Kasumi-1 (cell line): ENCODE data around the gene NNT.
"Not testable (repeated sequence)": the region's sequence is repeated elsewhere in the genome, so short reads cannot be mapped to it uniquely, and the experiment has no call there.

Experiments used
- DNase-seq, 2 experiments: peaks; one replicate each; lab custom pipeline; 2025; lab: John Stamatoyannopoulos, UW

Gene NNT

GRCh38 chr5:43666728-43667127 lies 63.7 kb downstream of the NNT start:
- not testable (repeated sequence) for DNase-seq

- not testable (repeated sequence) for DNase-seq
These were observed 64.4 kb downstream of the NNT start for GRCh38 chr5:43667379-43667778.

GRCh38 chr5:43674536-43674935 lies 71.6 kb downstream of the NNT start:
- no peak for DNase-seq

- no peak for DNase-seq
These were observed 72.4 kb downstream of the NNT start for GRCh38 chr5:43675357-43675756.

GRCh38 chr5:43676083-43676840 lies 73.3 kb downstream of the NNT start:
- DNase-seq, result no peak

GRCh38 chr5:43677253-43677652 lies 74.3 kb downstream of the NNT start:
- DNase-seq, result no peak

- no peak for DNase-seq
These were observed 76.2 kb downstream of the NNT start for GRCh38 chr5:43679214-43679613.

GRCh38 chr5:43680286-43680685 lies 77.3 kb downstream of the NNT start:
- no peak for DNase-seq

GRCh38 chr5:43683884-43684471 lies 81.0 kb downstream of the NNT start:
- DNase-seq, result no peak

GRCh38 chr5:43685252-43685950 lies 82.4 kb downstream of the NNT start:
- DNase-seq, result no peak

- DNase-seq, result no peak
These were observed 84.3 kb downstream of the NNT start for GRCh38 chr5:43687275-43687674.

- DNase-seq, result no peak
These were observed 88.3 kb downstream of the NNT start for GRCh38 chr5:43691275-43691674.

- DNase-seq, result no peak
These were observed 88.9 kb downstream of the NNT start for GRCh38 chr5:43691893-43692292.

GRCh38 chr5:43693411-43693810 lies 90.4 kb downstream of the NNT start:
- DNase-seq, result no peak

GRCh38 chr5:43694027-43694426 lies 91.0 kb downstream of the NNT start:
- DNase-seq, result no peak

- not testable (repeated sequence) for DNase-seq
These were observed 93.5 kb downstream of the NNT start for GRCh38 chr5:43696444-43696843.

- DNase-seq, result no peak
These were observed 96.9 kb downstream of the NNT start for GRCh38 chr5:43699910-43700309.

GRCh38 chr5:43700601-43701000 lies 97.6 kb downstream of the NNT start:
- no peak for DNase-seq

GRCh38 chr5:43701227-43701626 lies 98.2 kb downstream of the NNT start:
- DNase-seq, result no peak

- no peak for DNase-seq
These were observed 99.3 kb downstream of the NNT start for GRCh38 chr5:43702293-43702692.

- no peak for DNase-seq
These were observed 99.8 kb downstream of the NNT start for GRCh38 chr5:43702815-43703214.

GRCh38 chr5:43704243-43704642 lies 101.3 kb downstream of the NNT start:
- DNase-seq, result no peak

- not testable (repeated sequence) for DNase-seq
These were observed 103.6 kb downstream of the NNT start for GRCh38 chr5:43706576-43706975.
